DOHH2 (cell line): ENCODE data around the gene SPIRE1.
A peak's percentile ranks its signal among the peaks of the same experiment; 100 is the strongest.
"Not testable (repeated sequence)": the region's sequence is repeated elsewhere in the genome, so short reads cannot be mapped to it uniquely, and the experiment has no call there.

ENCODE experiments used
- H3F3A ChIP-seq: fragments of 200-600 bp; sonication (generic), shearing (Covaris generic); 2 replicates; pipeline ENCODE4 v1.6.0; 2016; ENCODE audit warnings: antibody characterized with exemption, mild to moderate bottlenecking; ENCODE audit not compliant: control insufficient read depth, insufficient read depth
- H3K27ac ChIP-seq: fragments of 200-600 bp; sonication (generic); 2 replicates; pipeline ENCODE4 v1.5.1; 2014; ENCODE audit warnings: low read depth, mild to moderate bottlenecking, low read length, moderate library complexity
- H3K27me3 ChIP-seq: fragments of 200-600 bp; sonication (generic); 2 replicates; pipeline ENCODE4 v1.6.1; 2014; ENCODE audit warnings: mild to moderate bottlenecking, low read length, mixed read lengths; ENCODE audit not compliant: control insufficient read depth
- H3K36me3 ChIP-seq: fragments of 200-600 bp; sonication (generic); 2 replicates; pipeline ENCODE4 v1.6.1; 2014; ENCODE audit warnings: mild to moderate bottlenecking, low read length, moderate library complexity, mixed read lengths; ENCODE audit not compliant: control insufficient read depth
- H3K4me1 ChIP-seq: fragments of 200-600 bp; sonication (generic); 2 replicates; pipeline ENCODE4 v1.6.1; 2014; ENCODE audit warnings: mild to moderate bottlenecking, low read length, mixed read lengths; ENCODE audit not compliant: control insufficient read depth
- H3K4me2 ChIP-seq: fragments of 200-600 bp; sonication (generic); 2 replicates; pipeline ENCODE4 v1.6.0; 2014; ENCODE audit warnings: mild to moderate bottlenecking, low read length, moderate library complexity
- H3K4me3 ChIP-seq: fragments of 200-600 bp; sonication (generic); 2 replicates; pipeline ENCODE4 v1.5.1; 2014; ENCODE audit warnings: mild to moderate bottlenecking, low read length, mixed read lengths
- H3K79me2 ChIP-seq: fragments of 200-600 bp; sonication (generic); 2 replicates; pipeline ENCODE4 v1.6.1; 2014; ENCODE audit warnings: mild to moderate bottlenecking, low read length, mixed read lengths; ENCODE audit not compliant: control insufficient read depth
- H3K9me2 ChIP-seq: fragments of 200-600 bp; sonication (generic); replicated peaks from 2 replicates; pipeline ENCODE4 v1.6.1; 2014; ENCODE audit warnings: mild to moderate bottlenecking, low read length, mixed read lengths; ENCODE audit not compliant: control insufficient read depth
- H3K9me3 ChIP-seq: fragments of 200-600 bp; sonication (generic); 2 replicates; pipeline ENCODE4 v1.6.1; 2014; ENCODE audit warnings: antibody characterized with exemption, low read length, mixed read lengths; ENCODE audit not compliant: control insufficient read depth, insufficient read depth
- H4K20me1 ChIP-seq: fragments of 200-600 bp; sonication (generic); 2 replicates; pipeline ENCODE4 v1.6.0; 2014; ENCODE audit warnings: low read depth, mild to moderate bottlenecking, antibody characterized with exemption, low read length, moderate library complexity; ENCODE audit not compliant: control insufficient read depth, insufficient read depth
- CTCF ChIP-seq: fragments of 200-600 bp; sonication (generic); IDR thresholded peaks from one replicate; pipeline ENCODE4 v1.5.1; 2014; ENCODE audit warnings: antibody characterized with exemption, mild to moderate bottlenecking, low read depth, low read length; ENCODE audit not compliant: poor library complexity, severe bottlenecking
- EZH2phosphoT487 ChIP-seq: fragments of 200-600 bp; sonication (generic); IDR thresholded peaks from 2 replicates; pipeline ENCODE4 v1.6.1; 2017; ENCODE audit warnings: borderline replicate concordance, mild to moderate bottlenecking, antibody characterized with exemption, low read length, moderate library complexity, mixed read lengths

SPIRE1 gene

GRCh38 chr18:12492907-12493306 is 165.0 kb downstream of the SPIRE1 start:
- no peaks in the 10 kb centered on the region for H3K9me3 ChIP-seq
- H3K79me2 ChIP-seq = no peaks in the 10 kb centered on the region
- no peaks in the 10 kb centered on the region for H3K27me3 ChIP-seq
- no peak overlapping the region for H3K4me2 ChIP-seq
- H4K20me1 ChIP-seq = no peaks in the 10 kb centered on the region
- H3K36me3 ChIP-seq = no peaks in the 10 kb centered on the region
- no peaks in the 10 kb centered on the region for H3K9me2 ChIP-seq
- H3K4me3 ChIP-seq = no peak overlapping the region
- no peaks in the 10 kb centered on the region for H3K4me1 ChIP-seq
- TF ChIP-seq EZH2phosphoT487 = no peak
- no peak for TF ChIP-seq CTCF
- H3F3A ChIP-seq = no peaks in the 10 kb centered on the region
- no peak overlapping the region for H3K27ac ChIP-seq

DNA sequence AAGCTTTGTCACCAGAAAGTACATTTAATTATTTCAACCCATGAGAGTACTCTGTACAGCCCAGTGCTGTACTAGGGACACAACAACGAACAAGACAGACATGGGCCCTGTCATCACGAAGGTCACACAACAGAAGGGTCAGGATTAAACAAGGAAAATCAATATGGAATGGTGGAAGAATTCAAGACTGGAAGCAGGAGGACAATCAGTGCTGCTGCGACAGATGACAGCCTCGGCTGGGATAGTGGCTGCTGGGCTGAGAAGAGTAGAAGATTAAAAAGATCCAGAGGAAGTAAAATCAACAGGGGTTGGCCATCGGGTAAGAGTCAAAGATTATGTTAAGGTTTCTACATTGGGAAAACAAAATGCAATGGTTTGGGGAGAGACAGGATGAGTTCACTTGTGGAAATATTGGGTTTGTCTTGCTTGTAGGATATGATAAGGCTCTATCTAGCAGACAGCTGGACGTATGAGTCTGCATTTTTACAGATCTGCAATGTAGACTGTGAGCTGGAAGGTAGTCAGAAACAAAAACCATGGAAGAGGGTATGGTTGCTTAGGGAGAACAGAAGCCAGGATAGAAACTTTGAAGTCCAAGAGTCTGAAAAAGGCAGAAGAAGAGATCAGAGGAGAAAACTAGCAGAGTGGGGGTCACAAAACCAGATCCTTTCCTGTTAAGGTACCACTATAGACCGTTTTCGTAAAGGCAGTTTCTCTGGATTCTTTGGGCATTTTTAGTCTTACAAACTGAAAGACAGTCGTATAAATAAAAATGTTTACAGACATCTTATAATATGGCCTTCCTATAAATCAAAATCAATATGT is 166.1 kb downstream of the SPIRE1 start:
- Histone ChIP-seq H3K4me1 (no peaks in the 10 kb centered on the region), H4K20me1 (no peaks in the 10 kb centered on the region), H3K79me2 (no peaks in the 10 kb centered on the region), H3K9me3 (no peaks in the 10 kb centered on the region), H3K27ac (no peak overlapping the region), H3K4me3 (no peak overlapping the region), H3F3A (no peaks in the 10 kb centered on the region), H3K9me2 (no peaks in the 10 kb centered on the region), H3K4me2 (no peak overlapping the region), H3K27me3 (no peaks in the 10 kb centered on the region), H3K36me3 (no peaks in the 10 kb centered on the region)
- TF ChIP-seq EZH2phosphoT487 (no peak), CTCF (no peak)

GRCh38 chr18:12485479-12486105 is 172.3 kb downstream of the SPIRE1 start:
- no peak for TF ChIP-seq CTCF
- TF ChIP-seq EZH2phosphoT487 = no peak
- H3K27me3 ChIP-seq = 0 out of 2 replicates have a peak, but pooled peaks cover 2% of the 10 kb centered on the region
- 0 out of 2 replicates have a peak overlapping the region, but pooled peaks have one; percentile 1 for H3K4me2 ChIP-seq
- H3K36me3 ChIP-seq = no peaks in the 10 kb centered on the region
- no peaks in the 10 kb centered on the region for H3K9me2 ChIP-seq
- H4K20me1 ChIP-seq = no peaks in the 10 kb centered on the region
- H3K79me2 ChIP-seq = no peaks in the 10 kb centered on the region
- H3K4me1 ChIP-seq = peaks cover 9% of the 10 kb centered on the region
- no peaks in the 10 kb centered on the region for H3F3A ChIP-seq
- no peak overlapping the region for H3K4me3 ChIP-seq
- no peak overlapping the region for H3K27ac ChIP-seq
- no peaks in the 10 kb centered on the region for H3K9me3 ChIP-seq

DNA sequence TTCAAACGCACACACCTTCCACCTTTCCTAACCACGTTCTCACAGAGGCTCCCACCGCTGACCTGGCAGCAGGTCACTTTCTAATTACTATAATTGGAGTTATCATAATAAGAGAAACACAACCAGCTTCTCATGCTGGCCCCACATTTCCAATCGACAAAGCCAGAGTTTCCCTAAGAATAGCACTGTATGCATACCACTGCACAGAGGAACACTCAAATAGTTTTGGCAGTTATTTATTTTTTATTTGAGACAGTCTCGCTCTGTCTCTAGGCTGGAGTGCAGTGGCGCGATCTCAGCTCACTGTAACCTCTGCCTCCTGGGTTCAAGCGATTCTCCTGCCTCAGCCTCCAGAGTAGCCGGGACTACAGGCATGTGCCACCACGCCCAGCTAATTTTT is 176.0 kb downstream of the SPIRE1 start:
- not testable (repeated sequence) for H3K9me2 ChIP-seq, H3K36me3 ChIP-seq, H3K9me3 ChIP-seq, H3K4me1 ChIP-seq, H3F3A ChIP-seq, H3K27me3 ChIP-seq, H3K4me2 ChIP-seq, H4K20me1 ChIP-seq, H3K27ac ChIP-seq, H3K4me3 ChIP-seq, H3K79me2 ChIP-seq
